HG03066 (cell line): ENCODE results near the gene DNAJC27.
"Not testable (repeated sequence)": the region's sequence is repeated elsewhere in the genome, so short reads cannot be mapped to it uniquely, and the experiment has no call there.

ENCODE experiments used
- ATAC-seq: cut with Tn5 transposase; IDR thresholded peaks from one replicate; pipeline ENCODE4 v1.9.1; 2021; ENCODE audit warnings: low read depth; ENCODE audit not compliant: unreplicated experiment

DNAJC27 gene

DNA sequence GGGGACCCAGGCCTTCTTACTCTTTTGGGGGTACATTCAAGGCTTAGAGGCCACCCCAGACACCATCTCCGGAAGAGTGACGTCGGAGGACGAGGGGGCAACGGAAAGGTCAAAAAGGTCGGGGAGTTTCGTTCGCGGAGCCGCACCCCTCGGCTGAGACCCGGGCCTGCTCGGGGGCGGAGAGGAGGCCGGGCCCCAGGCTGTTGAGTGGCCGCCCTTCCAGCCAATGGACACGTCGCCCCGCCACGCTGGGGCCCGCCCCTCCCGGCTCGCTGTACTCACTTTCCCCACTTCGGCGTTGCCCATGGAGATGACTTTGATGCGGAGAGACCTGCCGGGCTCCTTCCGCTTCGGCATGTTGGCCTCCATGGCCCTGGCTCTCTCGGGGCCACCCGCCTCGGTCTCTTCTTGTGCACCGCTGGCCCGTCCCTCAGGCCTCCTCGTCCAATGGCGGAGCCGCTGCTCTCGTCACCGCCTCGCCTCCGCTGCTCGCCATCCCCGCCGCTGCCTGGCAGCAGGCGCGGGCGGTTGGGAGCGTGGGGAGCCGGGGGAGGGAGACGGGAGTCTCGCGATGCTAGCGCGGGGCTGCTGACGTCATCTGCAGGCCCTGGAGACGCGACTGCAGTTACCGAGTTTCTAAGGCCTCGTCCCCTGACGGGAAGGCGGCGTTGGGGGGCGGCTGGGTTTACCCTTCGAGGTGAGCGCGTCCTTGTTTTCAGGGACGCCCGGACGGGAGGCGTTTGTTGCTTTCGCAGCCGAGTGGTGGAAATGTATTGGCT, at the start of gene DNAJC27:
Gene DNAJC27, minus strand, starts transcription at position 420 of the 779 bp plus-strand sequence. Its CDS starts 51 bp downstream, at position 369.
- ATAC-seq: peak; percentile 87

DNA sequence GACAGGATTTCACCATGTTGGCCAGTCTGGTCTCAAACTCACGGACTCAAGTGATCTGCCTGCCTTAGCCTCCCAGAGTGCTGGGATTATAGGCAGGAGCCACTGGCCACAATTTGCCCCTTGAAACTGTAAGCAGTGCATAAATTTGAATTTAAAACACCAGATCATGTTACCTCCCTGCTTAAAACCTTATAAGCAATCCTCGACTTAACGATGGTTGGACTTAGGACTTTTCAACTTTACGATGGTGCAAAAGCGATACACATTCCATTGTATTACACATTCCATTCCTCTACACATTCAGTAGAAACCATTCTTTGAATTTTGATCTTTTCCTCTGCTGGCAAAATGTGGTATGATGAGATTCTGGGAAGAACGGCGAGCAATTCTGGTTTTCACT, 46.9 kb upstream of the DNAJC27 start:
- no peak for ATAC-seq

DNA sequence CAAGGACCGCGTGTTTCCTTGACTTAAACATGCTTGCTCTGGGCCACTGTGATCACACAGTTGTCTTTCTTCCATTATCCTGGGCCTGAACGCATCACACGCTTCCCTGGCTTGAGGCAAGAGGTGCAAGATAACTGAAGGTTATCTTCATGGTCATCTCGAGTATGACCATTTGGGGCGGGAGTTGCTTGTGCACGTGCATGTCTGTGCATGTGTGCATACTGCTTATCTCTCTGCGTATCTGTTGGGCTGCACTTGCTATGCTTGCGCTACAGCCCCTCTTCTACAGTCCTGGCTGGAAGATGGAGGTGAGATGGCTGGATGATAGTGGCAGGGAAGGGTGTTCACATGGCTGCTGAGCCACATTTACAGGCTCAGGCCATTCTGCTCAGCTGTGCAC, 42.9 kb upstream of the DNAJC27 start:
- ATAC-seq: no peak

DNA sequence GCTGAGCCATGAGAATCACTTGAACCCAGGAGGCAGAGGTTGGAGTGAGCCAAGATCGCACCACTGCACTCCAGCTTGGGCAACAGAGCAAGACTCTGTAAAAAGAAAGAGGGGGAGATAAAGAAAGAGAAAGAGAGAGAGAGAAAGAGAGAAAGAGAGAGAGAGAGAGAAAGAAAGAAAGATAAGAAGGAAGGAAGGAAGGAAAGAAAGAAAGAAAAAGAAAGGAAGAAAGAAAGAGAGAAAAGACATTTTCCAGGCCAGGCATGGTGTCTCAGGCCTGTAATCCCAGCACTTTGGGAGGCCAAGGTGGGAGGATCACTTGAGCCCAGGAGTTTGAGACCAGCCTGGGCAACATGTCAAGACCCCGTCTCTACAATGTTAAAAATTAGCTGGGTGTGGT, 39.6 kb upstream of the DNAJC27 start:
- ATAC-seq: not testable (repeated sequence)

DNA sequence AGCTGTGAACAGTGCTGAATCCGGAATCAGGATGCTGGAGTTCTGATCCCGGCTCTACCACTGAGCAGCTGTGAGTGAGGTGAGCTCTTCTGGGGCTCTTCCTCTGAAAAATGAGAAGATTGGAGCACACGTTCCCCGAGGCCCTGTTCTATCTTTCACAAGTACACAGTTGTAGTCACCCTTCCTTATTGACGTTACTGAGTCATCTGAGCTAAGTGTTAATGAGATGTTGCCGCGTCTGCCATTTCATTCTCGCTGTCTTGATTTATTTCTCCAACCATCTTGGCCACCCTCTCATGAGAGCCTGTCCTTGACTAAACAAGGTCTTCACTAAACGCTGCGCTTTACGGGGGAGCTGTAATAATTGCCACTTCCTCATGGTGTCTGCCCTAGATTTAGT, 38.2 kb upstream of the DNAJC27 start:
- ATAC-seq: no peak

DNA sequence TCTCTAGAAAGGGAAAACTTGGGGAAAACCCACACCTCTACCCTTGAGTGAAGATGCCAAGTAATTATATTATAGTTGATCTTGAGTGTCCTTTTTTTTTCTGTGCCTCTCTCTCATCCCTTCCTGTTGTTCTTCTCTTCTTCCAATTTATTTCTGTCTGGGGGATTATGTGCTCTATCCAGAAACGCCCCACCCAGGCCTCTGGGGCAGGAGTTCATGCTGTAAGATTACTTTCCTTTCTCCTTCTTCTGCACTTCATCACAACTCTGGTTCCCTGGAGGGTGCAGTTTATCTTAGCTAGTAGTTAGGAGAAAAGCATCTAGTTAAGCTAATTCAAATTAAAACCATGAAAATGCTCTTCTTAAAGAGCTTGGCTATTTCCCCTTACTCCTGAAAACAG, 30.3 kb upstream of the DNAJC27 start:
- ATAC-seq: no peak

DNA sequence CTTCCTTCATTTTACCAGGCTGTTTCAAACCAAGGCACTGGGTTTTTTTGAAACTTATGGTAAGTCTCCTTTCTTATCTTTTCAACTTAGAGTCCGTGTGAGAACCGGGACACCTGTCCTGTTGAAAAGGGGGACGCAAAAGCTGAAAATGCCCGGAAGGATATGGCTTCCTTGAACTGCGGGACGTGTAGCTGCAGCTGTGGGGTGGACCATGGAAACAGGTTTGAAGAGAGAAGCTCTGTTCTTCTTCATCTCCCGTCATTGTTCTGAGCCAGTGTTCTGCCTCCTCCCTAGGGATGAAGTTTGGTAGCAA, 29.5 kb upstream of the DNAJC27 start:
- ATAC-seq: no peak

DNA sequence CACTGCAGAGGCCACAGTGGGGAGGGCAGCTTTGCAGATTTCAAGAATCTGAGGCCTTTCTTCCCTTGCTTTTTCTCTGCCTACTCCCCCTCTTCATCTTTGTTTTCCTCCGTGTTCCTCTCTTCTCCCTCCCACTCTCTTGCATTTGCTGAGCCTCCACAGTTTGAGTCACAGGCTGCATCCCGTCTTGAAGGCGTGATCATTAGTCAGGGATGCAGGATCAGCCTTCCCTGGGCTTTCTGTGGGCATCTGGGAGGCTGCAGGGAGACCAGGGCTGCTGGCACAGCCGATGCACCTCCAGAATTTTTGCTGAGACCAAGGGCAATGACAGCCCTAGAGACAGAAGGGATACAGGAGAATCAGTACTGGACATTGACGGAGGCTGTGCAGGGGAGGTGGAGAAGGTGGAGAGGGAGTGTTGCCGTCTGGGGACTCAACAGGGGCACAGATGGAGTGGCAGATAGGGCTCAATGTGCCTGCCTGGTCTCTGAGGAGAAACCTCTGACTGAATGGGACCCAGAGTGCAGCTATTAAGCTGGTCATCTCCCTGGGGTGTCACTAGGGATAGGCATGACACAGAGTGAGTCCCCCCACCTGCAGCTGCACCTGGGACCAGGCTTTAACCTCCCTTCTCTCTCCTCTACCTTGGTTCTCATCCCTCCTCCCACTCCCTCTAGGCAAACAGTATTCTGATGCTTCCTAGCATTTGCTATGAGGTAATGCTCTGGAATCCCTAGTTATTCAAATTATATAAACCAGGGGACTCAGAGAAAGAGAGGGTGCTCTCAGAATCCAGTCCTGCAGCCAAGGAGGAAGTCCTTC, 29.0 kb upstream of the DNAJC27 start:
- ATAC-seq: no peak

DNA sequence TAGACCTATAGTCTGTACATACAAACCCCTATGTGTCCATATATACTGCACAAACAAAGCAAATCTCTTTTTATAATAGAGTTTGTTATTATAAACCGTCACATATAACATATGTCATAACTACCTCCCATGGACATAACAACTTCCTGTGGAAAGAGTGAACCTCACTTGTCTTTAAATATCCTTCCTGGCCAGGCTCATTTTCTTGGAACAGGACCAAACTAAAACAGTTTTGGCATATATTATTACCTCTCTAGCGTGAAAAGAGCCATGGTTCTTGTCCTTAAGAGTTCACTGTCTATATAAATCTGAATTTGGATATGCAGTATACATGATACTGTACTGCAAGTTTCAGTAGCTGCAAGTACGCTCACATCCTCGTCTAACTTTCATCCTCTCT, 28.3 kb upstream of the DNAJC27 start:
- ATAC-seq: no peak

DNA sequence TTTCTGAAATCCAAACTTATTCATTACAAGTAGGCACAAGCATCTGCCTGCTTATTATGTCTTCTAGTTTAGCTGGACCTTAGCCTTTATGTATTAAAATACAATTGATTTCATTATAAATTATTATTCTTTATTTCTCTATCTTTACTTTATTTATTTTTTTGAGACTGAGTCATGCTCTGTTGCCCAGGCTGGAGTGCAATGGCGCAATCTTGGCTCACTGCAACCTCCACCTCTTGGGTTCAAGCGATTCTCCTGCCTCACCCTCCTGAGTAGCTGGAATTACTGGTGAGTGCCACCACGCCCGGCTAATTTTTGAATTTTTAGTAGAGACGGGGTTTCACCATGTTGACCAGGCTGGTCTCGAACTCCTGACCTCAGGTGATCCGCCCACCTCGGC, 27.3 kb upstream of the DNAJC27 start:
- ATAC-seq: not testable (repeated sequence)

DNA sequence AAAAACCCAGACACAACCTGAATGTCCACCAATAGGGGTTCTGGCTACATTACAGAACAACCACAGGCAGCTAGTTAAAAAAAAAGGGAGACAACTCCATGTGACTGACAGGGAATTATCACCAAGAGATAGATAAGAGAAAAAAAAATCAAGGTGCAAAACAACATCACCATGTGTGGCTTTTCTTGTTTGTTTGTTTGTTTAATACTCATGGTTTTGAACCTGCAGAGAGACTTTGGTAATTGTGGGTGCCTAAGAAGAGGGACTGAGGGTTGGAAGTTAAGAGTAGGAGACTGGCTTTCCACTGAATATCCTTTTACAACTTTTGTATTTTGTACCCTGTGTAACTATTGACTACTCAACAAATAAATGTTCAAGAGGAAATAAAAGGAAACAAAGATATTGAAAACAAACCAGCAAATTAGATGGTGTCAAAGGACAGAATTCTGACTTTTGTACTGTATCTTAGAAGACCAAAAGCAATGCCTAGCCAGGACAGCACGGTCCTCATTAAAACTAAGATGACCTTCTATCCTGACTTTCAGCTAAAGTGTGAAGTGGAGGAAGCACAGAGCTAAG, 22.5 kb upstream of the DNAJC27 start:
- no peak for ATAC-seq

DNA sequence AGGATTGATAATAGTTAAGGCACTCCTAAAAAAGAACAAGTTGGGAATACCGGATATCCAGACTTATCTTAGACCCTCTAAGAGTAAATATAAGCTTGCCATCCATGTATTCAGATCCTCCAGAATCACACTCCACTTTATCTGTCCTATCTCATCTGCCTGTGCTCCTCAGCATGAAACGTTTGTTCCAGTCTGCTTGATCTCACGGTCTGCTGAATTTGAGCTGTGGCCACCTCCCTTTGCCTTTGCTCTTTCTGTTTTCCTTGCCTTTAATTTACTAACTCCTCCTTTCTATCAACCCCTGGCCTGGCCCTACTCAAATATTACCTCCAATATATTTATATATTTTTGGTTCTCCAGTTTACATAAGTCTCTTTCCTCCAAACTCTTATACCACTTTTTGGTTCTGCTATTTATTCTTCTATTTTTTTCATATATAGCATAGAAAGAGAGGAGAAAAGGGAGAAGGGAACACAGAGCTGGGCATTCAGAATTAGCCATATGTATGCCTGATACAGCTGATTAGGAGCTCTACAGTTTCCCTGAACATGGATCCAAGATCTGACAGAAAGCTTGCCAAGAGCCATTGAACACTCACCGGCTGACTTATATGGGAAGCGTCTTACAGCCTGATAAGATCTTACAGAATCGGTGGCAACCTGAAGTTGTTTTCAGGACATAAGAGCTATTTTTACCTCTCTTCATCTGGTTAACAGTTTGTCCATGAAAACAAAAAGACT, 21.8 kb upstream of the DNAJC27 start:
- ATAC-seq: no peak

DNA sequence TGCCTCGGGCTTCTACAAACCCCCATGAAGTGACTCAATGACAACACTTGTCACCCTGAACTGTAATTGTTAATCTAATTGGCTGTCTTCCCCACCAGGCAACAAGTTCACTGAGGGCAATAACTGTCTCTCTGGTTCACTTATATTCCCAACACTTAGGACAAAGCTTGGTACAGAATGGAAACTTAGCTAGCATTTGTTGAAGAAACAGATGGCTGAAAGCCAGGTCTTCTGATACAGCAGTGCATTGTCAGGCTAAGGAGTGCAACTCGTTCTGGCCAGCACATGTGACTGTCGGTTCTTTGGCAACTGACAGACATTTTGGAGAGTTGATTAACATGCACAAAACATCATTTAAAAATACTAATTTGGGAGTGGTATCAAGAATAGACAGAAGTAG, 14.6 kb upstream of the DNAJC27 start:
- no peak for ATAC-seq

DNA sequence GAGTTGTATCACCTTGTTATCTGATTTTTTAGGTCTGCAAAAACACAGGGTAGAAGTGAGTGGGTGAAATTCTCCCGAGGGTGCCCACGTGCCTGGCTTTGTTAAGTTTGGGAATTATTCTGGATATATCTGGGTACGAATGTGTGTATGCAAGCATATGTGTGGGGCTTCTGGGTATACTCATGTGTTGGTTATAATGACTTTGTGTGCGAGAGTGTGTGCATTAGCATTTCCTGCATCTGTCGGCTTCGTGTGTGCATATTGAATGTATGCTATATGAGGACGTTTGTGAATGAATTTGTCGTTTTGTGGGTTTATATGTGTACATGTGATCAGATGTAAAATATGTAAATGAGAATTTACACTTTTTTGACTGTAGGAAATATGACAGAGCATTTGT, 13.8 kb upstream of the DNAJC27 start:
- ATAC-seq: no peak

DNA sequence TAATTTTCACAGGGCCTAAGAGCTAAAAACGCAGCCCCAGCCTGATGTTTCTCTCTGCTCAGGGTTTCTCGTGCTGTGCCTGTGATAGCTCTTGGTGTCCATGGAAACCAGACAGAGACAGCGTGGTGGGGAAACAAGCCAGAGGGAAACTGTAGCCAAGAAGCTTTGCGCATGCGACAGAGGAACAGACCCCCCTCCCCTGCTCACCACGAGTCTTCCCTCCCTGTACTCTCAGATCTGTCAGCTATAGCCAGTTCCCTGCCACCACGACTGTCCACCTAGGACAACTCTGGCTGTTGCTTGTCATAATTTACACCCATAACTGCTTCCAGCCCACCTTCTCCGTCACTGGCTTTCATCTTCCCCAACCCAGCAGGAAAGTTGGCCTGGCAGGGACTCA, 13.2 kb upstream of the DNAJC27 start:
- ATAC-seq: no peak

DNA sequence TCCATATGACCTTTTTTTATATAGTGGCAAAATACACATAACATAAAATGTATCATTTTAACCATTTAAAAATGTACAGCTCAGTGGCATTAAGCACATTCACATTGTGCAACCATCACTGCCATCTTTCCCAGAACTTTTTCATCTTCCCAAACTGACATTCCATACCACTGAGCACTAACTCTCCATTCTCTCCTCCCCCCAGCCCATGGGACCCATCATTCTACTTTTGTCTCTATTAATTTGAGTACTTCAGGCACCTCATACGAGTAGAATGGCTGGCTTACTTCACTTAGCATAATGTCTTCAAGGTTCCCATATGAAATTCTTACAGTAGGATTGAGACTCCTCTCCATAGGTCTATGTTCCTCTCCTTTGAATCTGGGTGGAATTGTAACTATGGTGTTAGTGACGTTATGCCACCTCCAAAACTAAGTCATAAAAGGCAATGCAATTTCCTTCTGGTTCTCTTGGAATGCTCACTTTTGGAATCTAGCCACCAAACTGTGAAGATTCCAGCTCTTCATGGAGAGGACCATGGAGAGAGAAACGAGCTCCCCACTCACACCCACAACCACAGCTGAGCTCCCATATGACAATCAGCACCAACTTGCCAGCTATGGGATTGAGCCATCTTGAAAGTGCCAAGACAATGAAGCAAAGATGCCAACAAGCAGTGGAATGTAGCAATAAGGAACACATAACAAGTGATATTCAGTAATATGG, 9.8 kb upstream of the DNAJC27 start:
- no peak for ATAC-seq

DNA sequence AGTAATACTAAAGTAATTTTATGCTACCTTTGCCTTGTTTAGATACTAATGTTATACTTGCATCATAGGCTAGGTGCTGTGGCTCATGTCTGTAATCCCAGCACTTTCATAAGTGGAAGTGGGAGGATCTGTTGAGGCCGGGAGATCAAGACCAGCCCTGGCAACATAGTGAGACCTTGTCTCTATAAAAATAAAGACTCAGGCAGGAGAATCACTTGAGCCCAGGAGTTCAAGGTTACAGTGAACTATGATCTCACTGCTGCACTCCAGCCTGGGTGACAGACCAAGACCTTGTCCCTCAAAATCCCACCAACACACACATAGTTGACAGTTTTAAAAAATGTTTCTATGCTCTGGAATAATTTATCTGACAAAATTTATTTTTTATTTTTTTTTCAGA, 6.9 kb upstream of the DNAJC27 start:
- no peak for ATAC-seq

DNA sequence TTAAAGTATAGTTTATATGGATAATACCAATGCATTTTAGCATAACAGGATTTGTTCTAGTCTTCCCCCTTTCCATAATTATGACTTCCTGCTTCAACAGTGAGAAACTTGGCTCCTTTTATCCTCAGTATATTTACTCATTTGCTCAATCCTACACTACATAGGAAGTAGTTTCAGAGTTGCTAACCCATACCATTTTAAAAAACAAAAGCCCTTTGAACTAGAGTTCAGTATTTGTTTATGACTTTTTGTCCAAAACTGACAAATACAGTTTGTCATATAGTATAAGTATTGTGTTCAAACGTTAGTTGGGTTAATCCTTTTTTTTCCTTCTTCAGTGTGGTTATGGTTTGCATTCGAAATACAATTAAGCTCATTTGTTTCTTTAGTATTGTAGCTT, 5.9 kb upstream of the DNAJC27 start:
- no peak for ATAC-seq

DNA sequence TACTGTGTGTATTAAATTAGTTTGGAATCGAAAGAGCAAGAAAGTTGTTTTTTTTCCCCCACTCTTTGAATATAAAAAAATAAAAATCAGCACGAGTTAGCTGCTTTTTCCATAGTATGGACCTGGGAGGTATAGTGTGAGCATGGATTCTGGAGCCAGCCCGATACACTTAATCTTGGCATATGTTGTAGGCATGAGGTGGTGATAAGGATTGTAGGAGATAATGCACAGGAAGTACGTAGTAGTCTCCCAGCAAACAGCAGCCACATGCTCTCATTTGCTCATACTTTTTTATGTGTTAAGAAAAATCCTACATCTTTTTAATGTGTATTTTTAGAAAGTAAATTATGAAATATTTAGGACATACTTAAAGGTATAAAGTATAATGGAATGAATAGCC, 2.1 kb upstream of the DNAJC27 start:
- no peak for ATAC-seq

DNA sequence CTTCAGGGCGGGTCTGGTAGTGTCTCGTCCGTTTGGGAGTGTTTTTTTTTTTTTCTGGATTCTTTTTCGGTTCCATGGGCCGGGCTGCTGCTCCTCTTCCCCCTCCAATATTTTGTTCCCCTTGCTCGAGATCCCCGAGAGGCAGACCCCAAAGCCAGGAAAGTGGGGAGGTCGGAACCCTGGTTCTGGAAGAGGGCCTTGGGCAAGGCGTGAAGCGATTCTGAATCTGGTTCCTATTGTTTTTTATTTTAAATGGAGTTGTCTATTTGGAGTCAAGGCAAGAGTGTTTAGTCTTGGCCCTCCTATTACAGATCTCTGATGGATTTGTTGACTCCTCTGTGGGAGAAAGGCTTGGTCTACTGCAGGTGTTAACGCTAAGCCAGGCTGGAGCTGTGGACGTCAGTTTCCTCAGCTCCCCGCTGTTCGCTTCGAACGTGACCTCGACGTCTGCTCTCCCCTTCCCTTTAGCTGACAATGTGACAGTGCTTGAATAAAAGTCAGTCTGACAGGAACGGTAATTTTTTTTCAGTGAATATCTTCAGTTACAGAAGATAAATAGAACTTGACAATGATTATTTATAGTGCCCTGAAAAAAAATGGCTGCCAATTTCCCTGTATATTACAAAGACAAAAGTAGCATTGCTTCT, 683 bp upstream of the DNAJC27 start:
- ATAC-seq: no peak
